ENCODE measurements around the gene GRIA3. TPM values are rescaled to one million over a fixed set of nuclear protein-coding genes. Genes with fewer than 3 reads are reported as not detected.

The GRIA3 gene
- total RNA-seq, 1 donor from 2014 or later: 18.6 TPM

- Mint-ChIP-seq H3K9me3 (ENCODE audit: unreplicated experiment) (no peaks in the 10 kb centered on the region), H3K36me3 (ENCODE audit: low read depth, unreplicated experiment) (no peaks in the 10 kb centered on the region), H3K4me3 (ENCODE audit: unreplicated experiment) (no peak overlapping the region), H3K4me1 (ENCODE audit: low read depth, unreplicated experiment) (peaks cover 4% of the 10 kb centered on the region), H3K27me3 (ENCODE audit: low read depth, unreplicated experiment) (no peaks in the 10 kb centered on the region), H3K27ac (ENCODE audit: unreplicated experiment) (no peak overlapping the region)
- H3K27me3 ChIP-seq (ENCODE audit: insufficient read depth, low read length): no peaks in the 10 kb centered on the region
- FAIRE-seq (peak; percentile 87), DNase-seq (ENCODE audit: low read depth) (no peak)
- TF ChIP-seq EZH2 (IDR thresholded peaks at IDR 0.05; ENCODE audit: insufficient read depth, low read length) (no peak), CTCF (IDR thresholded peaks at IDR 0.05; ENCODE audit: insufficient read depth, low read depth, low read length) (peak; percentile 30)
- H3K4me1 ChIP-seq (ENCODE audit: insufficient read depth, low read length): peaks cover 3% of the 10 kb centered on the region
- no peaks in the 10 kb centered on the region for H4K20me1 ChIP-seq (ENCODE audit: insufficient read depth, low read length)
- H3K27ac ChIP-seq (ENCODE audit: low read depth, low read length): no peak overlapping the region
- H3K79me2 ChIP-seq (ENCODE audit: insufficient read depth, low read length): no peaks in the 10 kb centered on the region
- no peaks in the 10 kb centered on the region for H3K9me3 ChIP-seq (ENCODE audit: insufficient read depth, low read depth, low read length)
- no peak overlapping the region for H3K4me3 ChIP-seq (ENCODE audit: insufficient read depth, low read depth, low read length)
- no peak overlapping the region for H3K4me2 ChIP-seq (ENCODE audit: low read length)
- no peak overlapping the region for H2AFZ ChIP-seq (ENCODE audit: low read depth, low read length)
- no peak overlapping the region for H3K9ac ChIP-seq (ENCODE audit: low read length)
- no peaks in the 10 kb centered on the region for H3K36me3 ChIP-seq (ENCODE audit: insufficient read depth, low read length)
Measured at GRCh38 chrX:123450222-123450621, 266.1 kb downstream of the GRIA3 start.

GRCh38 chrX:123454712-123455431 lies 270.8 kb downstream of the GRIA3 start:
- Mint-ChIP-seq H3K36me3 (ENCODE audit: low read depth, unreplicated experiment) (no peaks in the 10 kb centered on the region), H3K4me3 (ENCODE audit: unreplicated experiment) (no peak overlapping the region), H3K27ac (ENCODE audit: unreplicated experiment) (no peak overlapping the region), H3K4me1 (ENCODE audit: low read depth, unreplicated experiment) (peaks cover 4% of the 10 kb centered on the region), H3K27me3 (ENCODE audit: low read depth, unreplicated experiment) (no peaks in the 10 kb centered on the region), H3K9me3 (ENCODE audit: unreplicated experiment) (no peaks in the 10 kb centered on the region)
- TF ChIP-seq CTCF (IDR thresholded peaks at IDR 0.05; ENCODE audit: insufficient read depth, low read depth, low read length): no peak
- TF ChIP-seq EZH2 (IDR thresholded peaks at IDR 0.05; ENCODE audit: insufficient read depth, low read length): no peak
- no peaks in the 10 kb centered on the region for H3K27me3 ChIP-seq (ENCODE audit: insufficient read depth, low read length)
- no peak overlapping the region for H2AFZ ChIP-seq (ENCODE audit: low read depth, low read length)
- H4K20me1 ChIP-seq (ENCODE audit: insufficient read depth, low read length): no peaks in the 10 kb centered on the region
- FAIRE-seq: peak; percentile 71
- no peaks in the 10 kb centered on the region for H3K4me1 ChIP-seq (ENCODE audit: insufficient read depth, low read length)
- H3K9me3 ChIP-seq (ENCODE audit: insufficient read depth, low read depth, low read length): no peaks in the 10 kb centered on the region
- no peak overlapping the region for H3K27ac ChIP-seq (ENCODE audit: low read depth, low read length)
- H3K79me2 ChIP-seq (ENCODE audit: insufficient read depth, low read length): no peaks in the 10 kb centered on the region
- no peak overlapping the region for H3K9ac ChIP-seq (ENCODE audit: low read length)
- H3K4me2 ChIP-seq (ENCODE audit: low read length): no peak overlapping the region
- no peaks in the 10 kb centered on the region for H3K36me3 ChIP-seq (ENCODE audit: insufficient read depth, low read length)
- no peak for DNase-seq (ENCODE audit: low read depth)
- H3K4me3 ChIP-seq (ENCODE audit: insufficient read depth, low read depth, low read length): no peak overlapping the region

GRCh38 chrX:123455693-123456092 lies 271.6 kb downstream of the GRIA3 start:
- DNase-seq (ENCODE audit: low read depth): no peak
- Histone ChIP-seq H3K9me3 (ENCODE audit: insufficient read depth, low read depth, low read length) (no peaks in the 10 kb centered on the region), H3K27ac (ENCODE audit: low read depth, low read length) (no peak overlapping the region), H3K79me2 (ENCODE audit: insufficient read depth, low read length) (no peaks in the 10 kb centered on the region), H3K36me3 (ENCODE audit: insufficient read depth, low read length) (no peaks in the 10 kb centered on the region), H3K4me3 (ENCODE audit: insufficient read depth, low read depth, low read length) (no peak overlapping the region), H3K9ac (ENCODE audit: low read length) (no peak overlapping the region), H3K27me3 (ENCODE audit: insufficient read depth, low read length) (no peaks in the 10 kb centered on the region), H3K4me1 (ENCODE audit: insufficient read depth, low read length) (no peaks in the 10 kb centered on the region), H3K4me2 (ENCODE audit: low read length) (no peak overlapping the region), H2AFZ (ENCODE audit: low read depth, low read length) (no peak overlapping the region), H4K20me1 (ENCODE audit: insufficient read depth, low read length) (no peaks in the 10 kb centered on the region)
- TF ChIP-seq EZH2 (IDR thresholded peaks at IDR 0.05; ENCODE audit: insufficient read depth, low read length): no peak
- no peak for TF ChIP-seq CTCF (IDR thresholded peaks at IDR 0.05; ENCODE audit: insufficient read depth, low read depth, low read length)
- FAIRE-seq: peak; percentile 66
- Mint-ChIP-seq H3K4me3 (ENCODE audit: unreplicated experiment) (no peak overlapping the region), H3K9me3 (ENCODE audit: unreplicated experiment) (no peaks in the 10 kb centered on the region), H3K27me3 (ENCODE audit: low read depth, unreplicated experiment) (no peaks in the 10 kb centered on the region), H3K4me1 (ENCODE audit: low read depth, unreplicated experiment) (peaks cover 4% of the 10 kb centered on the region), H3K36me3 (ENCODE audit: low read depth, unreplicated experiment) (no peaks in the 10 kb centered on the region), H3K27ac (ENCODE audit: unreplicated experiment) (no peak overlapping the region)
